SKM-1 treated with dmso at 0.1 percent for 144 hours (cell line): Measurements from ENCODE around the gene RALBP1.
"Not testable (repeated sequence)": the region's sequence is repeated elsewhere in the genome, so short reads cannot be mapped to it uniquely, and the experiment has no call there.

Experiments used
- DNase-seq: peaks from one replicate; lab custom pipeline; 2025; ENCODE audit not compliant: unreplicated experiment; lab: John Stamatoyannopoulos, UW

Gene RALBP1

GRCh38 chr18:9474983-9475642 is at the start of gene RALBP1:
Gene RALBP1 (plus strand): TSS chr18:9475513. CDS start chr18:9513046, 37,533 bp downstream.
- peak; percentile 99 for DNase-seq

- DNase-seq = no peak
Measured at GRCh38 chr18:9426753-9427152, 48.6 kb upstream of the RALBP1 start.

DNA sequence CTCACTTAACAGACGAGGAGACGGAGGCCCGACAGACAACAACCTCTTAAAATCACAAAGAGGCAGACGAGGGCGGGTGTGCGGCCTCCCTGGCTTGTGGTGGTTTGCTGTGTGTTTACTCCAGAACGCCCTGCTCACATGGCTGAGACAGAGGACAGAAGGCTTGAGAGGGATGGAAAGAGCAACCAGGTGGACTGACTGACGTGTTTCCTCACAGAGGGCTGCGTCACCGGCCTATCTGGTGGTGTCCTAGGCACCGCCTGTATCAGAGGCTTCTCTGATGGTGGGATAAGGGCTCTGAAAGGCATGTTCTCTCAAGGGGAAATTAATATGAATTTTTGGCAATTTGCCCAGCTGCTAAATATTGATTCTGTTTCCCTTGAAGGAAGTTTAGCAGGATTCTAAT is 47.0 kb upstream of the RALBP1 start:
- DNase-seq = no peak

DNA sequence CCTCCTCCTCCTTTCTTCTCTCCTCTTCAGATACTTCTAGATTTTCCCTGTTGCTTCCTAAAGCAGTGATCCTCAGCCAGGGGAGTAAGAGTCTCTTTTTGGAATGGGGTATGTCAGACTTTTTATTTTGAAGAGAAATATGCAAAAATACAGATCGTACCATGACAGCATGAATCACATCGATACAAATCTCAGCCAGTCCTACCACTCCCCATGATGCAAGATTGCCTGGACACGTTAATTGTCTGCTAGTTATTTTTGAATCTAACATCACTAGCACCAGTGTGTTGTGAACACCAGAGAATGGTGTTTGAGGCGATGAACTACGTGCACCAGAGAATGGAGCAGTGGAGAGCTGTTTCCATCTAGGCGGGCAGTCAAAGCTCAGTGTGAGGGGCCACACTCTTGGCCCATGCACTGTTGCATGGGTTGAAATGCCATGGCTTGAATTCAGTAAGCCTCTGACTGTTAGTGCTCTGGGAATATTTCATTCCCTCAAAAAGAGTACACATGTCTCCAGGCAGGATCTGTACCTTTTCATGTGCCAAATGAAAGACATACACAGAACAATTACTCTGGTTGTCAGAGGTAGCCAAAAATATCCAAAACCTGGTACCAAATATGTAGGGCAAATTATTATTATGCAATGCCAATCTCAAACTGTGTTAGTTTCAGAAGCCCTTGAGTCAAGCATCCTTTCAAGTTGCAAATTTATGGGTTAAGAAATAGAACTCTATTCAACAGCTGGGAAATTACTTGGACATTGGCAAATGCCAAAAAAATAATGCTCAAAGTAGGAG is 46.3 kb upstream of the RALBP1 start:
- DNase-seq = no peak

DNA sequence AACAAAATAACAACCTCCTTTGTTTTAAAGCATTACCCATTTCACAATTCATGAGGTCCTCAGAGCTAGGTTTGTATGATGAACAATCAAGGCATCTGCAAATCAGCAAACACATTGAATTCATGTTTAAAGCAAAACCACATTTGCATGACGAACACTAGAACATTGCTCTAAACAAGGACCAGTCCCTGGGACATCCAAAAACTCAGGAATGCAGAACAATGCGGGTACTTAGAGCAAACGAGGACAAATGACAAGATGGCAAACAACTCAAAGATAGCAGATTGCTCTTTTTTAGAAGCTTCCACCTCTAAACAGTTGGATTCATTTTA is 45.7 kb upstream of the RALBP1 start:
- no peak for DNase-seq

GRCh38 chr18:9430315-9430714 is 45.0 kb upstream of the RALBP1 start:
- not testable (repeated sequence) for DNase-seq

DNA sequence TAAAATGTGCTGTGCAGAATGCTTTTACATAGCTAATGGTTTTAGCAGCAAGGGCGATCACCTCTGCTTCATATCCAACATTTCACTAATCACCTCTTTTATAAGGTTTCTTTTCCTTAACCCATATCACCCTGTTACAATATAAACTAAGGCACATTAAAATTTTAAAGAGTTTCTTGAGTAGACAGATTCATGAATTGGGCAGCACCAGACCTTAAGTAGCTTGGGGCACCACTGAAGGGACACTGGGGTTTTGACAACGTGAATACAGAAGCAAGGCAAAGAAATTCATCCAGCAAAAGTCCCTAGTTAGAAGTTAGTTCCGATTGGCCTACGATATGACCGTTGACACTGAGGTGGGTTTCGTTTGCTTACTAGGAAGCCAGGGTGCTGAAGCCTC is 44.0 kb upstream of the RALBP1 start:
- no peak for DNase-seq

DNA sequence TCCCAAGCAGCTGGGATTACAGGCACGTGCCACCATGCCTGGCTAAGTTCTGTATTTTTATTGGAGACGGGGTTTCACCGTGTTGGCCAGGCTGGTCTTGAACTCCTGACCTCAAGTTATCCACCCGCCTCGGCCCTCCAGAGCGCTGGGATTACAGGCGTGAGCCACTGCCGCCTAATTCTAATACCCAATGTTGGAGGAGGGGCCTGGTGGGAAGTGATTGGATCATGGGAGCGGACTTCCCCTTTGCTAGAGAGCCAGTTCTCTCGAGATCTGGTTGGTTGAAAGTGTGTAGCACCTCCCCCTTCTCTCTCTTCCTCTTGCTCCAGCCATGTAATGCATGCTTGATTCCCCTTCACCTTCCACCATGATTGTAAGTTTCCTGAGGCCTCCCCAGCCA is 42.2 kb upstream of the RALBP1 start:
- not testable (repeated sequence) for DNase-seq

- peak; percentile 2 for DNase-seq
Measured at GRCh38 chr18:9433671-9434121, 41.6 kb upstream of the RALBP1 start.

DNA sequence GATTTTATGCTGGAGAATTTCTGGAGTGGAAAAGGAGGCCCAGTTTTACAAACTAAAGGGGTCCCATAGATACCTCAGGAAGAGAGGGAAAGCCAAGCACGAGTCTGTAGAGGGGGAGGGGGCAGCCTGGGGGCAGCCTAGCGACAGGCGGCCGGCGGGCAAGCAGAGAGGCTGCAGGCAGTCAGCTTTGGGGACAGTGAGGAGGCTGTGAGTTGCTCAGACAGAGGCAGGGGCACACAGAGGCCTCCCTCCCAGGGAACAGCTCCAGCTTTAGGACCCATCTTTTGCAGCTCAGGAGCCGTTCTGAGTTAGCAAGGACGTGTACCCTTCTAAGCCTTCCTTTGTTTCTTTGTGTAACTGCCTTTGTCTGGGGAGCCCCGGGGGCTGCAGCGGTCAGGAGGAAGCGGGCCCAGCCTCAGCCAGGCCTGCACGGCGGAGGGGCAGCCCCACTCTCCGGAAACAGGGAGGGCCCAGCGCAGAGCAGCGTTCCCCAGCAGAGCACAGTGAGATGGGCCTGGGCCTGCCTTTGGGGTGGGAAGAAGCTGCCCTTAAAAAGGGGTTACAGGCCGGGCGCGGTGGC is 41.1 kb upstream of the RALBP1 start:
- no peak for DNase-seq

DNA sequence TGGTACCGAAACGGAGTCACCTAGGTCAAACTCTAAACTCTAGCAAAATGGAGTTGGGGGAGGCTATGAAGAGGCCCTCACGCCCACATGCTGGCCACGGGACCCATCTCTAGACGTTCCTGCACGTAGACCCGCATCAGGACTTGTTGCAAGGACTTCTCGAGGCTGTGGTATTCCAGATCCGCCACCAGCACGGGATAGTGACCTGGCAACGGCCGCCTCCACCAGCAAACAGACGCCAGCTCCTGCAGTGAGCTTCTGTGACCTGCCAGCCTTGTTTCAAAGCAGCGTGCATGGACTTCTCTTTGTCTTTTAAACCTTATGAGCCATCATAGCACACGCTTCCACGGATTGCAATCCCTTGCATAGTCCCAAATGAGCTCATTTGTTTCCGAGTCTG is 40.3 kb upstream of the RALBP1 start:
- no peak for DNase-seq

GRCh38 chr18:9436206-9436929 is 38.9 kb upstream of the RALBP1 start:
- no peak for DNase-seq

DNA sequence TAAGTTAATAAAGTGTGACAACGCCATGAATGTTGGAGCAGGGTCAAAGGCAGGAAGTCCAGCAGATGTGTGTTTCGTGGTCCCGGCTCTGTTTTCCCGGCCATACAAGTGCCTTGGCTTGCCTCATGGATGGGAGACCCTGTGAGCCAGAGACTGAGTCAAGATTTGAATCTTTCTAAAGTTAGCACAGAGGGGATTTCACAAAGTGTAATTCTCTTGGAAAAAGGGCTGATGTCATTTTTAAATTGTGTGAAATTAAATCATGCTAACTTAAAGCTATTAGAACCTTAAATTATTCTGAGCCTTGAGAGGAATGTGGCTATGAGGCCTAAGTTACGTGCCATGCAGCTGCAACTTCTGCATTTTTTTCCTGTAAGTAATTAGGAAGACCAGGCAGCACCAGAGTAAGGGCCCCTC is 38.3 kb upstream of the RALBP1 start:
- DNase-seq = no peak

DNA sequence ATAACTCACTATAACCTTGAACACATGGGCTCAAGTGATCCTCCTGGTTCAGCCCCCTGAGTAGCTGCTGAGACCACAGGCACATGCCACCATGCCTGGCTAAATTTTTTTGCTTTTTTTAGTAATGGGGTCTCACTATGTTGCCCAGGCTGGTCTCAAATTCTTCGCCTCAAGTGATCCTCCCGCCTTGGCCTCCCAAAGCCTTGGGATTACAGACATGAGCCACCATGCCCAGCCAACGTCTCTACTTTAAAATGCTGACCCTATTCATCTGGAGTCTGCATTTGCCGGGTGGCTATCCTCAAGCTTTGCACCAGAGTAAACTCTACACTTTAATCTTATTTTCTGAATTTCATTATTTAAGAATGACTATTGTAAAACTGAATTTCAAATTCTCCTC is 37.6 kb upstream of the RALBP1 start:
- DNase-seq = no peak

DNA sequence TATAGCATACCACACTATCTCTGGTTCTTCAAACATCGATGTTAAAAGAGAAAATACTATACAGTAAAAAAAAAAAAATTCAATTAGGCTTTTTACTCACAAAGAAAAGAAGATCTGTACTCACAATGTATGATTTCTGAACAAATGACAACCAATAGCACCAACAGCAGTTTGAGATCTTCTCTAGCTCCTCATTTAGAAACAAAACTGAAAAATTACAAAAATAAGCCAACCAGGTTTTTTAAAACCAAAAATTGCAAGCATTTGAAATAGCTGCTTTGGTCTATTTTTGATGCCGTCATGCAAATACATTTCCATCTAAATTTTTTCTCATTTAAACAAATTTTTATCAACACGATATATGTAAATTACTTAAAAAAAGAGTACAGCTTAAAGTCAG is 34.3 kb upstream of the RALBP1 start:
- DNase-seq = no peak

DNA sequence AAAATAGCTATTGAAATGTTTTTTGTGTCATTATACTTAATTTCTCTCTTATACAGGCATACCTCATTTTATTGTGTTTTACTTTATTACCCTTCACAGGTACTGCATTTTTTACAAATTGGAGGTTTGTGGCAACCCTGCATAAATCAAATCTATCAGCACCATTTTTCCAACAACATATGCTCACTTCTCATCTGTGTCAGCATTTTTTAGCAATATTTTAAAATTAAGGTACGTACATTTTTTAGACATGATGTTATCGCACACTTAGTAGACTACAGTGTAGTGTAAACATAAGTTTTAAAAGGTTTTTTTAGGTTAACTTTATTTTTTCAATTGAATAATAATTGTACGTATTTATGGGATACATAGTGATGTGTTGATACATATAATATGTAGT is 30.8 kb upstream of the RALBP1 start:
- DNase-seq = no peak

GRCh38 chr18:9446839-9447238 is 28.5 kb upstream of the RALBP1 start:
- no peak for DNase-seq

- no peak for DNase-seq
Measured at GRCh38 chr18:9447334-9447733, 28.0 kb upstream of the RALBP1 start.

DNA sequence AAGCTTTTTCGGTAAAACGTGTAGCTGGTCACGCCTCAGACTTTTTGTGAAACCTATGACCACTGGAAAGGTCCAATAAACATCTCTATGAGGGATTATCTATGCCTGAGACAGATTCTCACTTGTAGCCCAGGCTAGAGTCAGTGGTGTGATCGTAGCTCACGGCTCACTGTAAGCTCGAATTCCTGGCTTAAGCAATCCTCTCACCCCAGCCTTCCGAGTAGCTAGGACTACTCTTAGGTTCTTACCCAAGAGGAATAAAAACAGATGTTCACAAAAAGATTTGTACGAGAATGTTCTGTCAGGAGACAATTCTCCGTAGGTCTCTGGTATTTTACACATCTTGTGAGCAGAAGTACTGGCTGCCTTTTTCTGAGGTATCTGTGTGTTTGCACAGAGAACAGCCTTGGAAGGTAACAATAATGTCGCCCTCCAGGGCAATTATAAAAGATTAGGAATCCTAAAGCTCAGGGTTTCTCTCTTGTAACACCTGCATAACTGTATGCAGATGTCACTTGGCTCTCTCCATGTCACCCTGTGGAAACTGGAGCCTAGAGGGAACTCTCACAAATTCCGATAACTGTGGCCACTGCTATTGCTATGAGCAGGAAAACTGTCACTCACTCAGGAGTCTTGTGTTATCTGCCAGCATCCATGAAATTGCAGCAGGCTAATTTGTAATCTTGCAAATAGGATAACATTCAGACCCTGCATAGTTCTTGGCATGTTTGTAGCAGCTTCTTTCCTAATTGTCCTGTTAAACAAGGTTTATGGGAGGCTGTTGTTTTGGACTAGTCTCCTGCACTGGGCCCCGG is 25.5 kb upstream of the RALBP1 start:
- DNase-seq = no peak

- DNase-seq = not testable (repeated sequence)
Measured at GRCh38 chr18:9450920-9451319, 24.4 kb upstream of the RALBP1 start.

DNA sequence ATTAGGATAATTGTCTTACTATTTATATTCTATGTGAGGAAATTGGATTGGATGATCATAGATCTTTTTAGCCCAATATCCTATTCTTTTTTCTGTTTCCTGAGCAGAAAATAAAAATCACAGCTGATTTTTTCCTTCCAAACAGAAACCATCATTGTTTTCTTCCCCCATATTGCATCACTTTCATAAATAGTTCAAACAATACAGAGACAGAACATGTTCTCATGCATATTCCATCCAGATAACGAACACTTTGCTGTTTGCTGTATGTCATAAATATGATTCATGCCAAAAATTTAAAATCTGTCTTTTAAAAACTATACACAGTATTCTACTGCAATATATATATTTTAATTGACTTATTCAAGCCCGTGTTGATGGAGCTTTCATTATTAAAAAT is 22.0 kb upstream of the RALBP1 start:
- DNase-seq = no peak
